Karpas-422 (cell line): ENCODE data around the gene OPCML. TPM values are rescaled to one million over a fixed set of nuclear protein-coding genes. Genes with fewer than 3 reads are reported as not detected.
A peak's percentile ranks its signal among the peaks of the same experiment; 100 is the strongest.

Source experiments
- DNase-seq: peaks from one replicate; pipeline ENCODE4 v3.0.0-alpha.2; 2015
- H2AFZ ChIP-seq: fragments of 200-600 bp; sonication (generic); 2 replicates; pipeline ENCODE4 v1.6.1; 2014; ENCODE audit warnings: antibody characterized with exemption, low read length, mixed read lengths
- H3K27ac ChIP-seq: fragments of 200-600 bp; sonication (generic); 2 replicates; pipeline ENCODE4 v1.5.1; 2014; ENCODE audit warnings: mild to moderate bottlenecking, low read length, moderate library complexity
- H3K27me3 ChIP-seq: fragments of 200-600 bp; sonication (generic); 2 replicates; pipeline ENCODE4 v1.6.1; 2014; ENCODE audit warnings: low read length, mixed read lengths
- H3K36me3 ChIP-seq: fragments of 200-600 bp; sonication (generic); 2 replicates; pipeline ENCODE4 v1.6.1; 2014; ENCODE audit warnings: low read length, mixed read lengths; ENCODE audit not compliant: insufficient read depth
- H3K4me1 ChIP-seq: fragments of 200-600 bp; sonication (generic); 2 replicates; pipeline ENCODE4 v1.6.1; 2014; ENCODE audit warnings: mild to moderate bottlenecking, low read length, mixed read lengths
- H3K4me2 ChIP-seq: fragments of 200-600 bp; sonication (generic); 2 replicates; pipeline ENCODE4 v1.6.1; 2014; ENCODE audit warnings: low read length, low read depth, mild to moderate bottlenecking; ENCODE audit not compliant: poor library complexity, severe bottlenecking
- H3K4me3 ChIP-seq: fragments of 200-600 bp; sonication (generic); 2 replicates; pipeline ENCODE4 v1.5.1; 2014; ENCODE audit warnings: mild to moderate bottlenecking, antibody characterized with exemption, low read length, mixed read lengths
- H3K79me2 ChIP-seq: fragments of 200-600 bp; sonication (generic); 2 replicates; pipeline ENCODE4 v1.6.1; 2014; ENCODE audit warnings: mild to moderate bottlenecking, low read length, mixed read lengths
- H3K9ac ChIP-seq: fragments of 200-600 bp; sonication (generic); 2 replicates; pipeline ENCODE4 v1.6.0; 2014; ENCODE audit warnings: low read length
- H3K9me2 ChIP-seq: fragments of 200-600 bp; sonication (generic), shearing (Covaris generic); replicated peaks from 2 replicates; pipeline ENCODE4 v1.6.0; 2014; ENCODE audit warnings: mild to moderate bottlenecking, low read length, moderate library complexity; ENCODE audit not compliant: insufficient read depth
- H3K9me3 ChIP-seq: fragments of 300-700, 200-600 bp; sonication (generic); 2 replicates; pipeline ENCODE4 v1.6.1; 2014; ENCODE audit warnings: low read length, mixed read lengths
- H4K20me1 ChIP-seq: fragments of 200-600 bp; sonication (generic); 2 replicates; pipeline ENCODE4 v1.6.1; 2014; ENCODE audit warnings: mild to moderate bottlenecking, antibody characterized with exemption, low read length, low read depth; ENCODE audit not compliant: insufficient read depth
- total RNA-seq: library from RNA; depleted of rRNA; stranded (reverse); fragments of >200 nt; shearing (Covaris generic); gene quantifications from 2 replicates; pipeline ENCODE4 v1.2.3, GENCODE V29; 2014; ENCODE audit warnings: low replicate concordance

OPCML gene
- total RNA-seq, 1 experiment from 2014 or later, result not detected

GRCh38 chr11:133175103-133175502 lies 357.2 kb downstream of the OPCML start:
- Histone ChIP-seq H3K9ac (no peak overlapping the region), H3K4me2 (no peak overlapping the region), H3K36me3 (no peaks in the 10 kb centered on the region), H4K20me1 (no peaks in the 10 kb centered on the region), H3K27me3 (no peaks in the 10 kb centered on the region), H3K79me2 (no peaks in the 10 kb centered on the region), H3K4me1 (no peaks in the 10 kb centered on the region), H3K27ac (no peak overlapping the region), H3K9me3 (no peaks in the 10 kb centered on the region), H3K9me2 (no peaks in the 10 kb centered on the region), H2AFZ (no peak overlapping the region), H3K4me3 (no peak overlapping the region)
- DNase-seq, result no peak

- no peak overlapping the region for H3K27ac ChIP-seq
- H3K9me2 ChIP-seq, result no peaks in the 10 kb centered on the region
- no peaks in the 10 kb centered on the region for H3K9me3 ChIP-seq
- H3K79me2 ChIP-seq, result no peaks in the 10 kb centered on the region
- no peaks in the 10 kb centered on the region for H4K20me1 ChIP-seq
- H3K4me3 ChIP-seq, result no peak overlapping the region
- H3K9ac ChIP-seq, result no peak overlapping the region
- H3K36me3 ChIP-seq, result no peaks in the 10 kb centered on the region
- no peaks in the 10 kb centered on the region for H3K27me3 ChIP-seq
- H3K4me2 ChIP-seq, result no peak overlapping the region
- no peaks in the 10 kb centered on the region for H3K4me1 ChIP-seq
- no peak overlapping the region for H2AFZ ChIP-seq
- no peak for DNase-seq
These were observed 358.4 kb downstream of the OPCML start for GRCh38 chr11:133173810-133174412.

- Histone ChIP-seq H4K20me1 (no peaks in the 10 kb centered on the region), H3K27me3 (no peaks in the 10 kb centered on the region), H2AFZ (no peak overlapping the region), H3K9me2 (no peaks in the 10 kb centered on the region), H3K27ac (no peak overlapping the region), H3K4me2 (no peak overlapping the region), H3K9me3 (no peaks in the 10 kb centered on the region), H3K79me2 (no peaks in the 10 kb centered on the region), H3K4me3 (no peak overlapping the region), H3K36me3 (no peaks in the 10 kb centered on the region), H3K4me1 (no peaks in the 10 kb centered on the region), H3K9ac (no peak overlapping the region)
- no peak for DNase-seq
These were observed 360.0 kb downstream of the OPCML start for GRCh38 chr11:133172349-133172748.

- no peaks in the 10 kb centered on the region for H3K9me2 ChIP-seq
- no peaks in the 10 kb centered on the region for H3K27me3 ChIP-seq
- H3K36me3 ChIP-seq, result no peaks in the 10 kb centered on the region
- no peak overlapping the region for H2AFZ ChIP-seq
- no peak for DNase-seq
- no peak overlapping the region for H3K4me3 ChIP-seq
- H3K4me1 ChIP-seq, result no peaks in the 10 kb centered on the region
- H3K4me2 ChIP-seq, result no peak overlapping the region
- H3K27ac ChIP-seq, result no peak overlapping the region
- H3K9me3 ChIP-seq, result no peaks in the 10 kb centered on the region
- H4K20me1 ChIP-seq, result no peaks in the 10 kb centered on the region
- no peak overlapping the region for H3K9ac ChIP-seq
- no peaks in the 10 kb centered on the region for H3K79me2 ChIP-seq
These were observed 360.9 kb downstream of the OPCML start for GRCh38 chr11:133171374-133171773.

- no peak overlapping the region for H2AFZ ChIP-seq
- no peaks in the 10 kb centered on the region for H3K27me3 ChIP-seq
- no peak overlapping the region for H3K4me3 ChIP-seq
- no peak overlapping the region for H3K9ac ChIP-seq
- H3K79me2 ChIP-seq, result no peaks in the 10 kb centered on the region
- no peaks in the 10 kb centered on the region for H3K4me1 ChIP-seq
- H3K4me2 ChIP-seq, result no peak overlapping the region
- no peaks in the 10 kb centered on the region for H3K9me3 ChIP-seq
- DNase-seq, result no peak
- H3K36me3 ChIP-seq, result no peaks in the 10 kb centered on the region
- no peaks in the 10 kb centered on the region for H4K20me1 ChIP-seq
- H3K9me2 ChIP-seq, result no peaks in the 10 kb centered on the region
- H3K27ac ChIP-seq, result no peak overlapping the region
These were observed 364.3 kb downstream of the OPCML start for GRCh38 chr11:133168016-133168415.

- Histone ChIP-seq H3K9me3 (no peaks in the 10 kb centered on the region), H2AFZ (no peak overlapping the region), H3K4me3 (no peak overlapping the region), H3K4me2 (no peak overlapping the region), H4K20me1 (no peaks in the 10 kb centered on the region), H3K27ac (no peak overlapping the region), H3K36me3 (no peaks in the 10 kb centered on the region), H3K9me2 (no peaks in the 10 kb centered on the region), H3K4me1 (no peaks in the 10 kb centered on the region), H3K9ac (no peak overlapping the region), H3K27me3 (no peaks in the 10 kb centered on the region), H3K79me2 (no peaks in the 10 kb centered on the region)
- no peak for DNase-seq
These were observed 365.6 kb downstream of the OPCML start for GRCh38 chr11:133166662-133167061.

- H2AFZ ChIP-seq, result no peak overlapping the region
- DNase-seq, result no peak
These were observed 367.3 kb downstream of the OPCML start for GRCh38 chr11:133164986-133165385.

GRCh38 chr11:133163463-133164419 lies 368.6 kb downstream of the OPCML start:
- no peak overlapping the region for H3K27ac ChIP-seq
- no peaks in the 10 kb centered on the region for H3K27me3 ChIP-seq
- no peaks in the 10 kb centered on the region for H3K9me2 ChIP-seq
- H3K4me3 ChIP-seq, result no peak overlapping the region
- no peaks in the 10 kb centered on the region for H3K4me1 ChIP-seq
- H3K9ac ChIP-seq, result no peak overlapping the region
- DNase-seq, result peak; percentile 66
- H3K9me3 ChIP-seq, result no peaks in the 10 kb centered on the region
- H3K4me2 ChIP-seq, result no peak overlapping the region
- H3K36me3 ChIP-seq, result no peaks in the 10 kb centered on the region
- H3K79me2 ChIP-seq, result no peaks in the 10 kb centered on the region
- no peak overlapping the region for H2AFZ ChIP-seq
- H4K20me1 ChIP-seq, result no peaks in the 10 kb centered on the region

More at GRCh38 chr11:133164986-133165385, 367.3 kb downstream of the OPCML start:
- H3K27ac ChIP-seq, result no peak overlapping the region
- H4K20me1 ChIP-seq, result no peaks in the 10 kb centered on the region
- no peaks in the 10 kb centered on the region for H3K79me2 ChIP-seq
- no peaks in the 10 kb centered on the region for H3K4me1 ChIP-seq
- H3K36me3 ChIP-seq, result no peaks in the 10 kb centered on the region
- no peaks in the 10 kb centered on the region for H3K27me3 ChIP-seq
- no peak overlapping the region for H3K9ac ChIP-seq
- no peaks in the 10 kb centered on the region for H3K9me3 ChIP-seq
- no peaks in the 10 kb centered on the region for H3K9me2 ChIP-seq
- H3K4me3 ChIP-seq, result no peak overlapping the region
- no peak overlapping the region for H3K4me2 ChIP-seq
